ENCODE measurements around the gene AGPAT3.

DNA sequence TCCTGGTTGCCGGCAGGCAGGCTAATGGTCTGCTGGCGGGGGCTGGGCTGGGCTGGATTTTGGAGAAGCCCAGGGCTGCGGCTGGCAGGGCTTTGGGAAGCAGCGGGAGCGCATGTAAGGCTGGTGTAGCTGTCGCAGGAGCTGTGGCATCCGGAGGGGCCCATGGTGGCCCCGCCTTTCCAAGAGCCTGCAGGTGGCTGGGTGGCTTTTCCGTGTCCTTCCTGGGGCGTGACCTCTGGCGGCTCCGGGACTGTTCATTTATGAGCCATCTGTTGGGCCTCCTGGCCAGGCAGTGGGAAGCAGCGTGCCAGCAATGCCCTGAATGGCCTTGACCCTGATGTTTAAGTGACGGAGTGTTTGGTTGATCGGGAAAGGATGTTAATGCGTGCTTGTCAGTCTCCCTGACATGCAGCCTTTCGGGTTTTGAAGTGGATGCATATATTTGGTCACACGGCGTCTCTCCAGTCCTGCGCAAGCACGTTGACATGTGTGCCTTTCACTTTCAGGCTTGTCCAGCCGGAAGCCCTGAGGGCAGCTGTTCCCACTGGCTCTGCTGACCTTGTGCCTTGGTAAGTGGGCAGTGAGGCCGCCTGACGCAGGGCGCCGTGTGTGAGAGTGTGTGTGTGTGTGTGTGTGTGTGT, 38.5 kb downstream of the AGPAT3 start:
- TF ChIP-seq, protein P1, sequence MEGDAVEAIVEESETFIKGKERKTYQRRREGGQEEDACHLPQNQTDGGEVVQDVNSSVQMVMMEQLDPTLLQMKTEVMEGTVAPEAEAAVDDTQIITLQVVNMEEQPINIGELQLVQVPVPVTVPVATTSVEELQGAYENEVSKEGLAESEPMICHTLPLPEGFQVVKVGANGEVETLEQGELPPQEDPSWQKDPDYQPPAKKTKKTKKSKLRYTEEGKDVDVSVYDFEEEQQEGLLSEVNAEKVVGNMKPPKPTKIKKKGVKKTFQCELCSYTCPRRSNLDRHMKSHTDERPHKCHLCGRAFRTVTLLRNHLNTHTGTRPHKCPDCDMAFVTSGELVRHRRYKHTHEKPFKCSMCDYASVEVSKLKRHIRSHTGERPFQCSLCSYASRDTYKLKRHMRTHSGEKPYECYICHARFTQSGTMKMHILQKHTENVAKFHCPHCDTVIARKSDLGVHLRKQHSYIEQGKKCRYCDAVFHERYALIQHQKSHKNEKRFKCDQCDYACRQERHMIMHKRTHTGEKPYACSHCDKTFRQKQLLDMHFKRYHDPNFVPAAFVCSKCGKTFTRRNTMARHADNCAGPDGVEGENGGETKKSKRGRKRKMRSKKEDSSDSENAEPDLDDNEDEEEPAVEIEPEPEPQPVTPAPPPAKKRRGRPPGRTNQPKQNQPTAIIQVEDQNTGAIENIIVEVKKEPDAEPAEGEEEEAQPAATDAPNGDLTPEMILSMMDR (IDR thresholded peaks at IDR 0.05), result no peak
- TF ChIP-seq POLR2A (IDR thresholded peaks at IDR 0.05), result no peak

All from prostate gland (tissue), 2 donors.